CD4-positive, alpha-beta T cell treated with Interleukin-17A for 4 hours (primary cell): Measurements from ENCODE around the gene GRAMD4.

Experiments
- DNase-seq: peaks from one replicate; pipeline ENCODE4 v3.0.0-alpha.2; 2020; ENCODE audit warnings: mixed read lengths

Gene GRAMD4, protein sequence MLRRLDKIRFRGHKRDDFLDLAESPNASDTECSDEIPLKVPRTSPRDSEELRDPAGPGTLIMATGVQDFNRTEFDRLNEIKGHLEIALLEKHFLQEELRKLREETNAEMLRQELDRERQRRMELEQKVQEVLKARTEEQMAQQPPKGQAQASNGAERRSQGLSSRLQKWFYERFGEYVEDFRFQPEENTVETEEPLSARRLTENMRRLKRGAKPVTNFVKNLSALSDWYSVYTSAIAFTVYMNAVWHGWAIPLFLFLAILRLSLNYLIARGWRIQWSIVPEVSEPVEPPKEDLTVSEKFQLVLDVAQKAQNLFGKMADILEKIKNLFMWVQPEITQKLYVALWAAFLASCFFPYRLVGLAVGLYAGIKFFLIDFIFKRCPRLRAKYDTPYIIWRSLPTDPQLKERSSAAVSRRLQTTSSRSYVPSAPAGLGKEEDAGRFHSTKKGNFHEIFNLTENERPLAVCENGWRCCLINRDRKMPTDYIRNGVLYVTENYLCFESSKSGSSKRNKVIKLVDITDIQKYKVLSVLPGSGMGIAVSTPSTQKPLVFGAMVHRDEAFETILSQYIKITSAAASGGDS

GRCh38 chr22:46619830-46620501, at the start of gene GRAMD4:
GRAMD4 (plus strand) TSS chr22:46620386; CDS start chr22:46626800, 6,414 bp downstream.
- DNase-seq = no peak

DNA sequence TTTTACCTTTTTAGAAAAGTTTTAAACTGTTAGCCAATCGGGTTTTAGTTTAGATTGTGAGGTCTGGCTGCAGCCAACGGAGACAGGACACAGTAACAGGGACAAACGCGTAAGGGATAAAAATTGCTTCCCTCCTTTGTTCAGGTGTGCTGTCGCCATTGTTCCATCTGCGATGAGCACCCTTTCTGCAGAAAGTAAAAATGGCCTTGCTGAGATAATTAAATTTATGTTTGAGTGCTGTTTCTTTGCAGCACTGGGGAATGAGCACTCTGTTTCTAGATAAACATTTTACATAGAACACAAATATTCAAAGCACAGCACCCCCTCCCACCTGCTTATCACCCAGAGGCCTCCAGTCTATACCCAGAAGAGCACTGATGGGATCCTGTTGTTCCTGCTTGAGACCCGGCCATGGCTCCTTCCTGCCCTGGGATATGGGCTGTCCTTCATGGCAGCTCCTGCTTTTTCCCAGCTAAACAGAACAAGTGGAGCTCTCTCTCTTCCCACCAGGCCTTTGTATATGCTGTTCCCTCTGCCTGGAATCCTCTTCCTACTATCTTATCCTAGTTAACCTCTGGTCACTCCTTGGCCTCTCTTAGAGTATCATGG, 48.4 kb upstream of the GRAMD4 start:
- no peak for DNase-seq

DNA sequence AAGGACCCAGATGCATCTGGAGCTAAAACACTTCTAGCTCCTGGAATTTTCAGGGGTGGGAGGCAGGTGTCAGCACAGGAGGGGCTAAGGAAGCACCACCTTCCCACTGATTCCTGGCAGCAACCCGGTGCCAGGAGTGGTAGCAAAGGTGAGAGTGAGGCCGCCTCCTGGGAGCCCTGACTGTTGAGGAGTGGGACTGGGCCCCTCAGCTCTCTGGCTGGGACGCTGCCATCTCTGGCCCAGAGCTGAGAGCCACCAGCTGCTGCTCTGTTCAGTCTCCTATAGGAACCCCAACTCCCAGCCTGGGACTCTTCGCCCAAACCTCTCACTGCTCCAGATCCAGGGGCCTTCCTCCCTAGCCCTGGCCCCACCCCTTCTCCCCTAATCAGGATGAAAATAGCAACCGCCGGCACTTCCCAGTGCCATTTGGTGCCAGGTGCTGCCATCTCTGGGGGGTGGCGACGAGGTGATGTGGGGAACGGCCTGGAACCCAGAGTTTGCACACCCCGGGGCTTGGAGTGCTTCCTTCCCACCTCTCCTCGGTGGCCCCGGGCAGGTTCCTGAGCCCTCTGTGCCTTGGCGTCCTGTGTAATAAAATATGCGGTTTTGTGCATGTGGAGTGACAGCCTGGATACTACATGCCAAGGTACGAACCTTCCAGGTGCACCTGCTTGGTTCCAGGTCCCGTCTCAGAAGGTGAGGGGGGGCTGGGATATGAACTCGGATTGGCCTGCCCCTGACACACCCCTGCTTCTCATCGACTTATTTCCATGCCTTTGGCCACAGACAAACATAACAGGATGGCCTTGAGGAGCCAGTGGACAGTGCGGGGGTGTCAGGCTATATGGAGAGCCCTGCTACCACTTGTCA, 47.0 kb upstream of the GRAMD4 start:
- DNase-seq = no peak

GRCh38 chr22:46573781-46574437, 46.3 kb upstream of the GRAMD4 start:
- no peak for DNase-seq

DNA sequence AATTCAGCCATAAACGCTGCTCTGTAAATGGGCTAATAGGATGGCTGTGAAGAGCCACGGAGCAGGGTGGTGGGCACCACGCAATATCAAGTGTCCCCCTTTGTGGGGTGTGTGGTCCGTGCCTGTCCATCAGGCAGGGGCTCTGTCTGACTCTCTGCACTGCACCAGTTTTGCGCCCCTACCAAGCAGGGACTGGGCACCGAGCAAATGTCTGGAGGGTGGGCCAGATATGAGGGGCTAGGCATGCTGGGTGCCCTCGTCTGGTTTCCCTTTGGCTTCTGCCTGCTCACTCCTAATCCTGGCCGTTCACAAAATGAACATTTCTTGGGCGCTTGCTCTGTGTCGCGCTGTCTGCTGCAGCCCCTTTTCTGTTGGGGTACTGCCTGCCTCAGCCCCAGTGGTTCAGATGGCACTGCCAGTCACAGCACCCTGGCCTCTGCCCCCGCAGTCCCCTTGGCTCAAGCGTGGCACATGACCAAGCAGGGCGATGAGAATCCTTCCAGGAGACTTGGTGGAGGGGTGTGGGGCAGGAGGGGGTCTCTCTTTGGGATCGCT, 45.7 kb upstream of the GRAMD4 start:
- no peak for DNase-seq

- DNase-seq = no peak
Measured at GRCh38 chr22:46574993-46575910, 44.9 kb upstream of the GRAMD4 start.

DNA sequence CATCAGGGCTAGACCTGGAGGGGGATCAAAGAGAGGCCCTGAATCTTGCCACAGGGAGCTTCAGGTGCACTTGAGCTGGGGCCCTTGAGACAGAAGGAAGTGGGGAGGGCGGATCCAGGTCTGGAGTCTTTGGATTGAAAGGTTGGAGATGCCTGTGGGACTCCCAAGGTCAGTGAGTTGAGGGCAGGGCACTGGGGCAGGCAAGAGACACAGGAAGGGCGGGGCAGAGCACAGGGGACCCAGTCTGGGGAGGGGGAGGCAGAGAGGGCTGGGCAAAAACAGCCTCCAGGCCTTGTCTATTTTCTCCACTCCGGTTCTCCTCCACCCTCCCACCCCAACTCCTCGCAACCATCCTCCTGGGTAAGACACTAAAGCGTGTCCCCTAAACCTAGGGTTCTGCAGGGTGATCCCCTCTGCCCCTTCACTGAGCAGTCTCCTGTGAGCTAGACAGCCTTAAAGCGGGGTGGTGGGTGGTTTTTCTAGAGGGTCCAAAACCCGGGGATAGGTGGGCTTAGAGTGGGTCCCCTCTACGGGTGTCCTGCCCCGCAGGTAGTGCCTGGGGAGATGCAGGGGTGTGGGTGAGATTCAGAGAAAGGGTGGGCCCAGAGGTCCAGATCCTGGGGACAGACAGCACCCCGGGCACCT, 44.2 kb upstream of the GRAMD4 start:
- DNase-seq = peak; percentile 15

- DNase-seq = peak; percentile 76
Measured at GRCh38 chr22:46576556-46577367, 43.4 kb upstream of the GRAMD4 start.

DNA sequence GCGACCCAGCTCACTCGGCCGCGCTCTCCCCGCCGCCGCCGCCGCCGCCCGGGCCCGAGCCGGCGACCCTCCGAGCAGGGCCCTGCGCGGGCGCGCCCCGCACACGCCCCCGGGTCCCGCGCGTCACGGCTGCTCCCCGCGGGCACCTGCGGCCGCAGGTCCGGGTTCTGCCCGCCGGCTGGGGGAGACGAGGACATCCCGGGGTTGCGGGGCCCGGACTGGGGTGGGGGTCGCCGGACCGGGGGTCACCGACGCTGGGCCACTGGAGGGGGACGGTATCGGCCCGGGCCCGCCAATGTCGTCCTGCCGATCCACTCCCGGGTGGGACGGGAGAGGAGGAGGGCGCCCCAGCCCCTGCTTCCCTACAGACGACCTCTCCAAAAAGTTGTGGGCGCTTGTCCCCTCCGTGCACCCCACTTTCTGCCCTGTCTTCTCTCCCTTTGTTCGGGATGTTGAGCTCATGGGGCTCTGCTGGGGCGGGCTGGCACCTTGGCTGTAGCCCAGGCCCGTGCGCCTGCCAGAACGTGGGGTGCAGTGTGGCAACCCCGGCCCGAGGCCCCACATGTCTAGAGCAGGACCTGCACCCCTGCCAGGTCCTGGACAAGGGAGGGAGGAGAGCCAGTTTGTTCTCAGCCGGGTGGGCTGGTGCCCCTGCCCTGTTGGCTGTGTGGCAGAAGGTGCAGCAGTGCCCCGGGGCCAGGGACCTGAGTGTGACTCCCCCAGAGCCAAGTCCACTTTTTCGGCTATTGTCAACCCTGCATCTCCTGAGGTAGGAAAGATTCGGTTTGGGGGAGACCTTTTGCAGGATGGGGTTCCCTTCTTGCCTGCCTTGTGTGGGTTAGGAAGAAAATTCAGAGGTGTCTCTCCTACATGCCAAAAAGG, 42.6 kb upstream of the GRAMD4 start:
- peak; percentile 30 for DNase-seq

DNA sequence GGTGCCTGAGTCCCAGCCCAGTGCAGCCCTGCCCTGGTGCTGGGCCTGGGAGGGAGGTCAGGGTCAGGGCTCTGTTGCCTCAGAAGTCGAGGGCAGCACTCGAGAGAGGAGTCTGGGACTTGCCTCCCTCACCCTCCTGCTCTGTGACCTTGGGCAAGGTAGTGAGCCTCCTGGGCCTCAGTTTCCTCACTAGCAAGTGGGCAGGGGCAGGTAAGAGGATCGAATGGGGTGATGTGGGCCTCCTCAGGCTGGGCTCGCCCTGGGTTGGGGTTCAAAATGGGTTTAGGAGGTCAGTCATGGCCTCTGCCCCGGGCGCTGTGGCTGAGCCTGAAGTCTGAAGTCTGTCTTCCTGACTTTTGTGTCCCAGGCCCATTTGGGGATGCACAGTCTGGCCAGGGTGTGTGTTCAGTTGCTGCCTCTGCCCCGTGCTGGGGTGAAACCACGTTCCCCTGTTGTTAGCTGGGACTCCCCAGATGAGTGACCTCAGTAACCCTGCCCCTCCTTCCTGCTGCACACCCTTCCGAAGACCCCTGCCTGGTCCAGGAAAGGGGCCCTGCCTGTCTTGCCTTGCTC, 41.8 kb upstream of the GRAMD4 start:
- DNase-seq = no peak

DNA sequence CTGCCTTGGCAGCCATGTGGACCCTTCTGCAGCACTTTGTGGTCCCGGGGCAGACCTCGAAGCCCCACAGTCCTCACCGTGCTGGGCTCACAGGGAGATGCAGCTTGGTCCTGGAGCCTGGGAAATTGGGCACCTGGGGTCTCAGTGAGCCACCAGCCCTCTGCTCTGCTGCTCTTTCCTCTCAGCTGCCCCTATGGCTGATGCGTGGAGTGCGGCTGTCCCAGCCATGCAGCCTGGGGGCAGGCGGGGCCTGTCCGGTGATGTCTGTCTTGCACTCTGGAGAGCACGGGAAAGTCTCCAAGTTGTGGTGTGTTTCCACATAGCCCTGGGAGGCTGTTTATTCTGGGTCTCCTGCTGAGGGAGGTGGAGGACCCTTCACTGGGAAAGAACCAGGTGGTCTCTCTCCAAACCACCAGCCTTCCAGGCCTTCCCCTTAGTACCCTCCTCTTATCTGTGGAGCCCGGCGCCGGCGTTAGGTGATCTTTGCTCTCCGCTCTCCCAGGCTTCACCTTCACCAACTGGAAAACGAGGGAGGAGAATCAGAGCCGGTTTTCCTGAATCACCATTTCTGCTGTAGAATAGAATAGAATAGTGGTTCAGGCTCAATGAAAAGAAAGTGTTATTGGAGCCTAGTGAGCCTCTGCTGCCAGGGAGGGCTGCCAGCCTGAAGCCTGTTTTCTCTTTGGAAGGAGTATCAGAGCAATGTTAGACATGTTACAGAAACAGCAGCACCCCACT, 41.2 kb upstream of the GRAMD4 start:
- DNase-seq = no peak

DNA sequence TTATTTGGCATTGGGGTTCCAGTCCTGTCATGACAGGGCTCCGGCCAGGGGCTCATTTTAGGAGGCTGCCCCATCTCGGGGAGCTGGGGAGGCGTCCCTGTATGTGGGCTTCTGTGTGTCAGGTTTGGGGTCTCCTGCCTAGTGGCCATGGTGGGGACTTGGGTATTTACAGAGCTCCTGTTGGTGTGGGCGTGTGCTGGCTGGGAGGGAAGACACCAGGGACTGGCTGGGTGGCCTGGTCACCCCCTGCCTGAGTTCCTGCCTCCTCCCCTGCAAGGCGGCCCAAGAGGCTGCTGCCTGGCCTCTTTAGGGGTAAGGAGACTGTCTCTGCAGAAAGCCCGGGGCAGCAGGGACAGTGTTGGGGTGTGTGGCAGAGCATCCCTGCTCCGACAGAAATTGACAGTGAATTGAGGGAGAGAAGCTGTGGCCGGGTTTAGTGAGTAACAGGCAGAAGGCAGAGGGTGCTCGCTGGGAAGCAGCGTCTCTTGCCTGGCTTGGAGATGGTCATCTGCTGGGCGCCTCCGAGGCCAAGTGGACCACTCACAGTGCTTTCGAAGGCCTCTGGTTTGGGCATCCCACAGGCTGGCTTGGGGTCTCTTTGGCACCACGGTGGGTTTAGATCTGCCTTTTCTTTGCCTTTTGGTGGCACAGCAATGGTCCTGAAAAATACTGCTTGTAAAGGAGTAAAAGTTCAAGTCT, 40.3 kb upstream of the GRAMD4 start:
- DNase-seq = no peak

GRCh38 chr22:46580940-46581537, 39.1 kb upstream of the GRAMD4 start:
- no peak for DNase-seq

- peak; percentile 17 for DNase-seq
Measured at GRCh38 chr22:46581538-46582244, 38.5 kb upstream of the GRAMD4 start.

DNA sequence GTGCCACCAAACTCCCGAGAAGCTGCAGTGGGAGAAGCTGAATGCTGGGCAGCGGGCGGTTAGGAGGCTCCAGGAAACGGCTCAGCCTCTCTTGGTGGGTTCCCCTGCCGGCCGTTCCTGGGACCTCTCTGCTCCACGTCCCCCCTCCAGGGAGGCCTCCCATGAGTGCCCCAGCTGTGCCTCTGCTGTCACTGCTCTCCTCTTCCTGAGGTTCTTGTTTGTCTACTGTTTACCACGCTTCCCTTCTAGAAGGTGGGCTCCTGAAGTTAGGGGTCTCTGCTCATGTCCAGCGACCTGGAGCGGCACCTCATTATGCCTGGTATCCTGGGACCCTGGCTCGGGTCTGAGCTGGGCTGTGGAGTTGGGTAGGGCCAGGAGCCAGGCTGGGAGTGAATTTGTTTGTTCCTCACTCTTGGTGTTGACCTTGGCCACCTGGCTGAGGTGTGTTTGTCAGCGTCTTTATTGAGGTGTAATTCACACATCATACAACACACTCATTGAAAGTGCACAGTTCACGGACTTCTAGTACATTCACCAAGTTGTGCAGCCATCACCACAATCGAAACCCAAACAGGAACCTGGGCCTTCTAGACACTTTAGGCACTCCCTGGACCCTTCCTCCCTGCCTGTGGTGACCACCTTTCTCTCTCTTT, 37.8 kb upstream of the GRAMD4 start:
- DNase-seq = no peak
